Breast epithelium (tissue), 4 donors: Measurements from ENCODE around the gene APPL2. TPM values are rescaled to one million over a fixed set of nuclear protein-coding genes. Genes with fewer than 3 reads are reported as not detected.
"Not testable (repeated sequence)": the region's sequence is repeated elsewhere in the genome, so short reads cannot be mapped to it uniquely, and the experiment has no call there.

ENCODE experiments used
- DNase-seq, 2 donors: peaks; one replicate each; pipeline ENCODE4 v3.0.0-alpha.2; 2019; ENCODE audit warnings: low spot score in 2 of 2
- H3K27ac ChIP-seq, 2 donors: fragments of 200-600 bp; sonication (generic) in 1 of 2; one replicate each; pipeline ENCODE4 v1.5.1; 2016 to 2019; ENCODE audit warnings: mild to moderate bottlenecking in 1 of 2
- H3K27me3 ChIP-seq, 2 donors: fragments of 200-600 bp; sonication (generic) in 1 of 2; one replicate each; pipeline versions ENCODE4 v1.5.1 to v1.6.0; 2017 to 2019; ENCODE audit warnings: control low read depth in 1 of 2, mild to moderate bottlenecking in 1 of 2
- H3K36me3 ChIP-seq: fragments of 200-600 bp; one replicate; pipeline ENCODE4 v1.5.1; 2019
- H3K4me1 ChIP-seq, 2 donors: fragments of 200-600 bp; sonication (generic); one replicate each; pipeline ENCODE4 v1.5.1; 2016 to 2019; ENCODE audit warnings: control low read depth in 1 of 2
- H3K4me3 ChIP-seq, 3 donors: fragments of 200-600 bp; sonication (generic); 1 replicate in 2 of 3; 2 replicates in 1 of 3; pipeline ENCODE4 v1.5.1; 2016 to 2019; ENCODE audit warnings: mild to moderate bottlenecking in 3 of 3, moderate library complexity in 2 of 3
- H3K9me3 ChIP-seq, 2 donors: fragments of 200-600 bp; sonication (generic) in 1 of 2; one replicate each; pipeline ENCODE4 v1.5.1; 2016 to 2019; ENCODE audit warnings: control low read depth in 1 of 2
- CTCF ChIP-seq, 3 donors: fragments of 450-650 bp; IDR thresholded peaks; one replicate each; pipeline ENCODE4 v1.5.1; 2016 to 2017; ENCODE audit warnings: antibody characterized with exemption in 3 of 3, mild to moderate bottlenecking in 3 of 3, moderate library complexity in 3 of 3
- POLR2A ChIP-seq: fragments of 450-650 bp; IDR thresholded peaks from one replicate; pipeline ENCODE4 v1.6.1; 2016; ENCODE audit warnings: antibody characterized with exemption, mild to moderate bottlenecking, moderate library complexity
- POLR2AphosphoS5 ChIP-seq, 3 donors: sonication (generic); formaldehyde crosslinking; IDR thresholded peaks; one replicate each; pipeline ENCODE4 v1.6.1; 2017; ENCODE audit warnings: antibody characterized with exemption in 3 of 3
- intact Hi-C: fragments of 100-400 bp; cut with DNase I; formaldehyde crosslinking; loops from one replicate; pipeline ENCODE4 v1.15.1; 2023; ENCODE audit warnings: low total_unique reads
- total RNA-seq, 3 donors: library from RNA; depleted of rRNA; stranded (reverse); fragments of >200 nt; gene quantifications; one replicate each; pipeline ENCODE4 v1.1.0, GENCODE V29; 2016

APPL2 gene
- total RNA-seq, 3 donors from 2014 or later, result 73.0 to 130 (median 89.1) TPM

DNA sequence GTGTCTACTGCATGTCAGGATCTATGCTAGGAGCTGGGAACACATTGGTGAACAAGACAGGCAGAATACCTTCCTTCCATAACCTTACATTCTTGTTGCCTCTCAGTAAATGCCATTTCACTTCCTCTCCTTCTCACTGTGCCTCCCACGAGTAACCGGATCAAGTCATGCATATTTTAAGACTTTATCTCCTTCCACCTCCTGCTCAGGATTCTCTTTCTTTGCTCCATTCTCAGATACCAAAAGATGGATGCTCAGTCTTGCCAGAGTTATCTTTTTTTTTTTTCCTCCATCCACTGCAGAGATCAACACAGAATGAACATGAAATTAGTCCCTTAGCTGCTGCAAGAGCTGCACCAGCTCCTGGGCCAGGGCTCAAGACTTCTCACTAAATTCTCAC, 20.0 kb upstream of the APPL2 start:
- H3K36me3 ChIP-seq, result no peaks in the 10 kb centered on the region
- H3K4me3 ChIP-seq, result no peak overlapping the region
- no peak for DNase-seq
- H3K4me1 ChIP-seq, result no peaks in the 10 kb centered on the region
- no peaks in the 10 kb centered on the region for H3K9me3 ChIP-seq
- TF ChIP-seq POLR2A (no peak), CTCF (IDR thresholded peaks at IDR 0.05) (no peak), POLR2AphosphoS5 (IDR thresholded peaks at IDR 0.05) (no peak)
- no peak overlapping the region for H3K27ac ChIP-seq
- intact Hi-C loops, result loop anchor here (10.0 kb wide), 1 partner anchor 1579 kb away; no protein-coding TSS in a partner anchor
- no peaks in the 10 kb centered on the region for H3K27me3 ChIP-seq

- intact Hi-C loops, result loop anchor here (10.0 kb wide), 1 partner anchor 1581 kb away; no protein-coding TSS in a partner anchor
- Histone ChIP-seq H3K36me3 (no peaks in the 10 kb centered on the region), H3K9me3 (no peaks in the 10 kb centered on the region), H3K27ac (peak overlapping the region; percentile 21 to 50), H3K27me3 (no peaks in the 10 kb centered on the region), H3K4me3 (no peak overlapping the region), H3K4me1 (no peaks in the 10 kb centered on the region)
- no peak for TF ChIP-seq CTCF (IDR thresholded peaks at IDR 0.05)
- no peak for TF ChIP-seq POLR2AphosphoS5 (IDR thresholded peaks at IDR 0.05)
- TF ChIP-seq POLR2A, result no peak
- DNase-seq, result no peak
Measured at GRCh38 chr12:105253866-105254513, 18.0 kb upstream of the APPL2 start.

- intact Hi-C loops, result loop anchor here (10.0 kb wide), 1 partner anchor 1582 kb away; no protein-coding TSS in a partner anchor
- no peaks in the 10 kb centered on the region for H3K4me1 ChIP-seq
- H3K4me3 ChIP-seq, result no peak overlapping the region
- H3K27ac ChIP-seq, result no peak overlapping the region
- H3K9me3 ChIP-seq, result no peaks in the 10 kb centered on the region
- DNase-seq, result no peak
- no peaks in the 10 kb centered on the region for H3K27me3 ChIP-seq
- TF ChIP-seq POLR2A (no peak), CTCF (IDR thresholded peaks at IDR 0.05) (no peak), POLR2AphosphoS5 (IDR thresholded peaks at IDR 0.05) (no peak)
- no peaks in the 10 kb centered on the region for H3K36me3 ChIP-seq
Measured at GRCh38 chr12:105252901-105253300, 16.9 kb upstream of the APPL2 start.

DNA sequence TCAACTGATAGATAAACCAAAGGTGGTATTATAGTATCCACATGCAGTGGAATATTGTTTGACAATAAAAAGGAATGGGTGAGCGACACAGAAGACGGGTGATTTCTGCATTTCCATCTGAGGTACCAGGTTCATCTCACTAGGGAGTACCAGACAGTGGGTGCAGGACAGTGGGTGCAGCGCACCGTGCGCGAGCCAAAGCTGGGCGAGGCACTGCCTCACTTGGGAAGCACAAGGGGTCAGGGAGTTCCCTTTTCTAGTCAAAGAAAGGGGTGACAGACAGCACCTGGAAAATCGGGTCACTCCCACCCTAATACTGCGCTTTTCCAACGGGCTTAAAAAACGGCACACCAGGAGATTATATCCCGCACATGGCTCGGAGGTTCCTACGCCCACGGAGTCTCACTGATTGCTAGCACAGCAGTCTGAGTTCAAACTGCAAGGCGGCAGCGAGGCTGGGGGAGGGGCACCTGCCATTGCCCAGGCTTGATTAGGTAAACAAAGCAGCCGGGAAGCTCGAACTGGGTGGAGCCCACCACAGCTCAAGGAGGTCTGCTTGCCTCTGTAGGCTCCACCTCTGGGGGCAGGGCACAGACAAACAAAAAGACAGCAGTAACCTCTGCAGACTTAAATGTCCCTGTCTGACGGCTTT, 9.9 kb upstream of the APPL2 start:
- DNase-seq, H3K4me1 ChIP-seq, H3K9me3 ChIP-seq, H3K27me3 ChIP-seq, H3K27ac ChIP-seq, H3K4me3 ChIP-seq, intact Hi-C loops, H3K36me3 ChIP-seq: not testable (repeated sequence)

- Histone ChIP-seq H3K36me3 (no peaks in the 10 kb centered on the region), H3K27me3 (no peaks in the 10 kb centered on the region), H3K9me3 (no peaks in the 10 kb centered on the region), H3K4me3 (no peak overlapping the region), H3K4me1 (no peaks in the 10 kb centered on the region), H3K27ac (no peak overlapping the region)
- no peak for DNase-seq
- no peak for TF ChIP-seq CTCF (IDR thresholded peaks at IDR 0.05)
- TF ChIP-seq POLR2AphosphoS5 (IDR thresholded peaks at IDR 0.05), result no peak
- no peak for TF ChIP-seq POLR2A
- intact Hi-C loops, result no loop called here
Measured at GRCh38 chr12:105245291-105245690, 9.3 kb upstream of the APPL2 start.
